Measurements from ENCODE around the gene LHFPL3.
"Not testable (repeated sequence)": the region's sequence is repeated elsewhere in the genome, so short reads cannot be mapped to it uniquely, and the experiment has no call there.

The LHFPL3 gene

GRCh38 chr7:104895522-104896236, 567.3 kb downstream of the LHFPL3 start:
- DNase-seq (ENCODE audit: low read depth in 2 of 2) = no peak

- DNase-seq (ENCODE audit: low read depth in 2 of 2) = no peak
These were observed 570.0 kb downstream of the LHFPL3 start for GRCh38 chr7:104898434-104898833.

GRCh38 chr7:104900525-104901239, 572.3 kb downstream of the LHFPL3 start:
- DNase-seq (ENCODE audit: low read depth in 2 of 2) = no peak

- DNase-seq (ENCODE audit: low read depth in 2 of 2) = no peak
These were observed 572.8 kb downstream of the LHFPL3 start for GRCh38 chr7:104901240-104901619.

GRCh38 chr7:104902183-104902582, 573.8 kb downstream of the LHFPL3 start:
- no peak for DNase-seq (ENCODE audit: low read depth in 2 of 2)

GRCh38 chr7:104903044-104903443, 574.6 kb downstream of the LHFPL3 start:
- DNase-seq (ENCODE audit: low read depth in 2 of 2) = no peak

- DNase-seq (ENCODE audit: low read depth in 2 of 2) = no peak
These were observed 575.4 kb downstream of the LHFPL3 start for GRCh38 chr7:104903846-104904245.

- DNase-seq (ENCODE audit: low read depth in 2 of 2) = no peak
These were observed 577.6 kb downstream of the LHFPL3 start for GRCh38 chr7:104906032-104906431.

- DNase-seq (ENCODE audit: low read depth in 2 of 2) = no peak
These were observed 578.2 kb downstream of the LHFPL3 start for GRCh38 chr7:104906556-104906955.

GRCh38 chr7:104908636-104909035, 580.2 kb downstream of the LHFPL3 start:
- DNase-seq (ENCODE audit: low read depth in 2 of 2) = no peak

- no peak for DNase-seq (ENCODE audit: low read depth in 2 of 2)
These were observed 580.7 kb downstream of the LHFPL3 start for GRCh38 chr7:104909096-104909495.

GRCh38 chr7:104914421-104914820, 586.0 kb downstream of the LHFPL3 start:
- DNase-seq (ENCODE audit: low read depth in 2 of 2) = no peak

GRCh38 chr7:104921596-104921995, 593.2 kb downstream of the LHFPL3 start:
- no peak for DNase-seq (ENCODE audit: low read depth in 2 of 2)

- DNase-seq (ENCODE audit: low read depth in 2 of 2) = no peak
These were observed 594.0 kb downstream of the LHFPL3 start for GRCh38 chr7:104922182-104923009.

GRCh38 chr7:104923010-104923421, 594.6 kb downstream of the LHFPL3 start:
- peak in 1 of 2 experiments; percentile 69 for DNase-seq (ENCODE audit: low read depth in 2 of 2)

GRCh38 chr7:104926189-104926588, 597.8 kb downstream of the LHFPL3 start:
- DNase-seq (ENCODE audit: low read depth in 2 of 2) = not testable (repeated sequence)

- DNase-seq (ENCODE audit: low read depth in 2 of 2) = no peak
These were observed 598.2 kb downstream of the LHFPL3 start for GRCh38 chr7:104926601-104927041.

- DNase-seq (ENCODE audit: low read depth in 2 of 2) = no peak
These were observed 598.7 kb downstream of the LHFPL3 start for GRCh38 chr7:104927055-104927454.

- no peak for DNase-seq (ENCODE audit: low read depth in 2 of 2)
These were observed 600.5 kb downstream of the LHFPL3 start for GRCh38 chr7:104928721-104929400.

- DNase-seq (ENCODE audit: low read depth in 2 of 2) = no peak
These were observed 601.5 kb downstream of the LHFPL3 start for GRCh38 chr7:104929921-104930320.

- DNase-seq (ENCODE audit: low read depth in 2 of 2) = no peak
These were observed 602.9 kb downstream of the LHFPL3 start for GRCh38 chr7:104931181-104931781.

Data from stimulated activated CD4-positive, alpha-beta T cell treated with anti-CD3 and anti-CD28 coated beads, Interleukin-12 subunit alpha, Interleukin-12 subunit beta, amount 100 ng/mL, for 24 hours (primary cell).